A549 (cell line): ENCODE results near the gene ZFYVE28. TPM values are rescaled to one million over a fixed set of nuclear protein-coding genes. Genes with fewer than 3 reads are reported as not detected.

Experiments used
- ATAC-seq, 2 experiments: fragments of 200-7000 bp in 1 of 2; fragments of >200 bp in 1 of 2; cut with Nextera tagmentation in 1 of 2; cut with Tn5 transposase in 1 of 2; 3 replicates each; pipeline versions ENCODE4 v1.8.0 to v1.9.1; 2018 to 2020; ENCODE audit warnings: mild to moderate bottlenecking in 1 of 2, moderate library complexity in 1 of 2
- CTCF ChIA-PET: fragments of 300-600 bp; sonication (Branson Sonifier 250); formaldehyde crosslinking; extraction: SDS; loops from one replicate; lab custom pipeline; 2021; ENCODE audit warnings: antibody characterized with exemption, inconsistent platforms; lab: Yijun Ruan, JAX
- POLR2A ChIA-PET: fragments of 350-600 bp; formaldehyde crosslinking; extraction: SDS; loops from one replicate; lab custom pipeline; 2021; ENCODE audit warnings: antibody characterized with exemption, inconsistent platforms; lab: Yijun Ruan, JAX
- DNase-seq, 2 experiments: peaks; one replicate each; pipeline versions ENCODE4 v3.0.0 to v3.0.0-alpha.2; 2011 to 2016; ENCODE audit warnings: low read depth in 1 of 2, low spot score in 1 of 2
- FAIRE-seq: peaks from 2 replicates; lab custom pipeline; 2011; peaks lifted over from hg19 to GRCh38; lab: Jason Lieb, UNC
- H3K27ac ChIP-seq, 2 experiments: fragments of >200 bp; sonication (Bioruptor Twin); formaldehyde crosslinking; 3 replicates each; pipeline ENCODE4 v1.5.1; 2016 to 2017
- H3K4me1 ChIP-seq: fragments of >200 bp; sonication (Bioruptor Twin); formaldehyde crosslinking; 3 replicates; pipeline ENCODE4 v1.6.1; 2016
- H3K4me2 ChIP-seq: fragments of >200 bp; sonication (Bioruptor Twin); formaldehyde crosslinking; 3 replicates; pipeline ENCODE4 v1.6.1; 2016
- H3K4me3 ChIP-seq: fragments of >200 bp; sonication (Bioruptor Twin); formaldehyde crosslinking; 3 replicates; pipeline ENCODE4 v1.5.1; 2016
- H3K9me3 ChIP-seq: fragments of >200 bp; sonication (Bioruptor Twin); formaldehyde crosslinking; 3 replicates; pipeline ENCODE4 v1.6.1; 2016
- BHLHE40 ChIP-seq: IDR thresholded peaks from 2 replicates; pipeline ENCODE4 v1.6.1; 2012; ENCODE audit warnings: low read depth, low read length, inconsistent platforms
- CBX8 ChIP-seq: fragments of 200-600 bp; sonication (generic); IDR thresholded peaks from 2 replicates; pipeline ENCODE4 v1.6.1; 2016
- CHD2 ChIP-seq: fragments of 150-350 bp; IDR thresholded peaks from 2 replicates; pipeline ENCODE4 v1.6.1; 2014; ENCODE audit warnings: low read length; ENCODE audit not compliant: partially characterized antibody
- EHF ChIP-seq: fragments of 250-450 bp; sonication (Bioruptor Pico); IDR thresholded peaks from 2 replicates; pipeline ENCODE4 v1.5.0; 2020; ENCODE audit warnings: mild to moderate bottlenecking
- ESRRA ChIP-seq: fragments of 150-350 bp; IDR thresholded peaks from 2 replicates; pipeline ENCODE4 v1.6.1; 2014; ENCODE audit warnings: mild to moderate bottlenecking, low read length, borderline replicate concordance
- GATA3 ChIP-seq: IDR thresholded peaks from 2 replicates; pipeline ENCODE4 v1.6.1; 2012; ENCODE audit warnings: borderline replicate concordance
- HEYL ChIP-seq: fragments of 250-450 bp; sonication (Bioruptor Pico); IDR thresholded peaks from 2 replicates; pipeline ENCODE4 v1.8.0; 2021; ENCODE audit warnings: mild to moderate bottlenecking, moderate library complexity
- HOXB13 ChIP-seq: fragments of 250-450 bp; sonication (Bioruptor Pico); IDR thresholded peaks from 2 replicates; pipeline ENCODE4 v1.5.0; 2020; ENCODE audit warnings: low read depth, mild to moderate bottlenecking, moderate library complexity
- JUN ChIP-seq, 2 experiments: fragments of >200 bp; sonication (Bioruptor Twin); formaldehyde crosslinking; IDR thresholded peaks; 2 replicates in 1 of 2; 3 replicates in 1 of 2; pipeline ENCODE4 v1.6.1; 2016 to 2017
- KDM1A ChIP-seq: fragments of 200-600 bp; sonication (generic); IDR thresholded peaks from 2 replicates; pipeline ENCODE4 v1.6.1; 2016; ENCODE audit warnings: low read depth, mild to moderate bottlenecking
- MAZ ChIP-seq: fragments of 150-350 bp; IDR thresholded peaks from 2 replicates; pipeline ENCODE4 v1.6.1; 2014; ENCODE audit warnings: antibody characterized with exemption, low read depth, low read length, borderline replicate concordance
- MYC ChIP-seq: IDR thresholded peaks from 2 replicates; pipeline ENCODE4 v1.6.1; 2012; ENCODE audit warnings: mild to moderate bottlenecking, inconsistent platforms, low read length, improper control_type of control experiment, borderline replicate concordance
- PHF8 ChIP-seq: fragments of 200-600 bp; sonication (generic); IDR thresholded peaks from 2 replicates; pipeline ENCODE4 v1.6.1; 2016; ENCODE audit warnings: low read depth, mild to moderate bottlenecking, antibody characterized with exemption, moderate library complexity, borderline replicate concordance
- POLR2AphosphoS2 ChIP-seq: conservative IDR thresholded peaks from 2 replicates; pipeline ENCODE4 v1.6.1; 2012; ENCODE audit warnings: low read length, improper control_type of control experiment, inconsistent platforms
- RAD21 ChIP-seq, 2 experiments: fragments of >200 bp in 1 of 2; sonication (Bioruptor Twin) in 1 of 2; formaldehyde crosslinking in 1 of 2; IDR thresholded peaks in 1 of 2; conservative IDR thresholded peaks in 1 of 2; 2 replicates in 1 of 2; 3 replicates in 1 of 2; pipeline ENCODE4 v1.6.1; 2012 to 2018; ENCODE audit warnings: inconsistent platforms in 1 of 2
- RARB ChIP-seq: fragments of 250-450 bp; sonication (Bioruptor Pico); IDR thresholded peaks from 2 replicates; pipeline ENCODE4 v1.8.0; 2021; ENCODE audit warnings: mild to moderate bottlenecking, moderate library complexity
- RCOR1 ChIP-seq: fragments of 150-350 bp; IDR thresholded peaks from 2 replicates; pipeline ENCODE4 v1.6.1; 2014; ENCODE audit warnings: antibody characterized with exemption, low read length, low read depth
- RNF2 ChIP-seq: fragments of 200-600 bp; sonication (generic); IDR thresholded peaks from 2 replicates; pipeline ENCODE4 v1.6.1; 2016; ENCODE audit warnings: low read depth, mild to moderate bottlenecking, antibody characterized with exemption, moderate library complexity, borderline replicate concordance
- TFCP2L1 ChIP-seq: fragments of 250-450 bp; sonication (Bioruptor Pico); IDR thresholded peaks from 2 replicates; pipeline ENCODE4 v1.5.0; 2021; ENCODE audit warnings: mild to moderate bottlenecking
- TP53 ChIP-seq: fragments of 250-450 bp; sonication (Bioruptor Pico); IDR thresholded peaks from 2 replicates; pipeline ENCODE4 v1.5.0; 2021; ENCODE audit warnings: mild to moderate bottlenecking, moderate library complexity
- WGBS: methylation state at CpG from one replicate; pipeline ENCODE4 v1.1.6; 2017; ENCODE audit errors: missing lambda C conversion rate; 5-methylcytosine and 5-hydroxymethylcytosine counted together
- polyA plus RNA-seq, 4 experiments: library from polyadenylated mRNA; depleted of rRNA in 3 of 4; stranded (reverse); fragments of >200 nt; fragmentation: RNase III in 1 of 4; extraction: RNeasy Plus Mini Kit Qiagen cat#74134 plus additional on column Dnase treatment in 1 of 4; gene quantifications; 2 replicates in 3 of 4; 3 replicates in 1 of 4; pipeline ENCODE4 v1.2.3, GENCODE V29; 2011 to 2017
- TF ChIP-seq, protein P1 (sequence below): IDR thresholded peaks from 2 replicates; pipeline ENCODE4 v1.6.1; 2012
- TF ChIP-seq, protein P2 (sequence below): fragments of 450-650 bp; IDR thresholded peaks from 2 replicates; pipeline ENCODE4 v1.6.1; 2014; ENCODE audit warnings: antibody characterized with exemption
- TF ChIP-seq, protein P3 (sequence below): IDR thresholded peaks from 2 replicates; pipeline ENCODE4 v1.6.1; 2012
- TF ChIP-seq, protein P4 (sequence below): fragments of >200 bp; sonication (Bioruptor Twin); formaldehyde crosslinking; IDR thresholded peaks from 3 replicates; pipeline ENCODE4 v1.6.1; 2016
- TF ChIP-seq, protein P5 (sequence below): fragments of 250-450 bp; sonication (Bioruptor Pico); IDR thresholded peaks from 2 replicates; pipeline ENCODE4 v1.5.0; 2020; ENCODE audit warnings: low read depth, mild to moderate bottlenecking, moderate library complexity
- TF ChIP-seq, protein P6 (sequence below): fragments of >200 bp; sonication (Bioruptor Twin); formaldehyde crosslinking; IDR thresholded peaks from 2 replicates; pipeline ENCODE4 v1.6.1; 2016

ZFYVE28 gene
- polyA plus RNA-seq, 2 of the 4 experiments (the other 2 are of a cell fraction) = 2.1 to 2.3 TPM

DNA sequence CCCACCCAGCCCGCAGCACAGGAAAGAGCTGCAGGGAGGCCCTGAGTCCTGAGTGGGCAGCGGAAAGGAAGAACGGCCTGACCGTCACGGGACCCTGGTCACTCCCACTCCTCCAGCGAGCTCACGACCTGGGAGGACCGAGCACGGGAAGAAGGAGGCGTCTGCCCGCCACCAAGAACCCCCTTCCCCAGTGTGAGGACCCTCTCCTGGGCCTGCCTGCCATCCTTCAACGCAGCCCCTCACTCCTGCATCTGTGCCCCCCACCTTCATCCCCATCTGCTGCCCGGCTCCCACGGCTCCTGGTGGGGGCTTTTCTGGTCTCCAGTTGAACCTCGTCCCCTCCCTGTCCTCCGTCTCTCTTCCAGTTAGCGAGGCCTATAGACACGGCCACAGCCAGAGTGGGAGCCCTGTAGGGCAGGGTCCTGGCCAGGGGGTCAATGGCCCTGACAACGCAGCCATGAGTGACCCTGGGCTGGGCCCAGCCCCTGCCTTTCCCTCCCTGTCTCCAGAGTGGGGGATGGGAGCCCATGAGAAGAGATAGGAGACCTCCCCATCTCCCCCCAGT, 115.2 kb downstream of the ZFYVE28 start:
- Histone ChIP-seq H3K4me2 (no peak overlapping the region), H3K27ac (no peak overlapping the region), H3K4me1 (no peaks in the 10 kb centered on the region), H3K4me3 (no peak overlapping the region), H3K9me3 (no peaks in the 10 kb centered on the region)
- FAIRE-seq (no peak), ATAC-seq (no peak), DNase-seq (no peak)
- POLR2A ChIA-PET = no interaction called here
- 80% methylated on average over 14 of the region's 19 CpGs for WGBS
- no peak for TF ChIP-seq CBX8
- TF ChIP-seq BHLHE40 = no peak
- TF ChIP-seq MYC = no peak
- TF ChIP-seq CHD2 = no peak
- TF ChIP-seq RNF2 = no peak
- TF ChIP-seq, protein P1, sequence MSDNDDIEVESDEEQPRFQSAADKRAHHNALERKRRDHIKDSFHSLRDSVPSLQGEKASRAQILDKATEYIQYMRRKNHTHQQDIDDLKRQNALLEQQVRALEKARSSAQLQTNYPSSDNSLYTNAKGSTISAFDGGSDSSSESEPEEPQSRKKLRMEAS = no peak
- TF ChIP-seq TFCP2L1 (CRISPR knock-in tag) = no peak
- no peak for TF ChIP-seq RARB (CRISPR knock-in tag)
- TF ChIP-seq HEYL (CRISPR knock-in tag) = no peak
- TF ChIP-seq RAD21 (conservative IDR thresholded peaks at IDR 0.05 in 1 of 2, IDR thresholded peaks at IDR 0.05 in 1 of 2) = no peak
- no peak for TF ChIP-seq HOXB13 (CRISPR knock-in tag)
- TF ChIP-seq, protein P2, sequence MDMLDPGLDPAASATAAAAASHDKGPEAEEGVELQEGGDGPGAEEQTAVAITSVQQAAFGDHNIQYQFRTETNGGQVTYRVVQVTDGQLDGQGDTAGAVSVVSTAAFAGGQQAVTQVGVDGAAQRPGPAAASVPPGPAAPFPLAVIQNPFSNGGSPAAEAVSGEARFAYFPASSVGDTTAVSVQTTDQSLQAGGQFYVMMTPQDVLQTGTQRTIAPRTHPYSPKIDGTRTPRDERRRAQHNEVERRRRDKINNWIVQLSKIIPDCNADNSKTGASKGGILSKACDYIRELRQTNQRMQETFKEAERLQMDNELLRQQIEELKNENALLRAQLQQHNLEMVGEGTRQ = no peak
- TF ChIP-seq, protein P3, sequence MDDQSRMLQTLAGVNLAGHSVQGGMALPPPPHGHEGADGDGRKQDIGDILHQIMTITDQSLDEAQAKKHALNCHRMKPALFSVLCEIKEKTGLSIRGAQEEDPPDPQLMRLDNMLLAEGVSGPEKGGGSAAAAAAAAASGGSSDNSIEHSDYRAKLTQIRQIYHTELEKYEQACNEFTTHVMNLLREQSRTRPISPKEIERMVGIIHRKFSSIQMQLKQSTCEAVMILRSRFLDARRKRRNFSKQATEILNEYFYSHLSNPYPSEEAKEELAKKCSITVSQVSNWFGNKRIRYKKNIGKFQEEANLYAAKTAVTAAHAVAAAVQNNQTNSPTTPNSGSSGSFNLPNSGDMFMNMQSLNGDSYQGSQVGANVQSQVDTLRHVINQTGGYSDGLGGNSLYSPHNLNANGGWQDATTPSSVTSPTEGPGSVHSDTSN = no peak
- TF ChIP-seq EHF (CRISPR knock-in tag) = no peak
- TF ChIP-seq, protein P4, sequence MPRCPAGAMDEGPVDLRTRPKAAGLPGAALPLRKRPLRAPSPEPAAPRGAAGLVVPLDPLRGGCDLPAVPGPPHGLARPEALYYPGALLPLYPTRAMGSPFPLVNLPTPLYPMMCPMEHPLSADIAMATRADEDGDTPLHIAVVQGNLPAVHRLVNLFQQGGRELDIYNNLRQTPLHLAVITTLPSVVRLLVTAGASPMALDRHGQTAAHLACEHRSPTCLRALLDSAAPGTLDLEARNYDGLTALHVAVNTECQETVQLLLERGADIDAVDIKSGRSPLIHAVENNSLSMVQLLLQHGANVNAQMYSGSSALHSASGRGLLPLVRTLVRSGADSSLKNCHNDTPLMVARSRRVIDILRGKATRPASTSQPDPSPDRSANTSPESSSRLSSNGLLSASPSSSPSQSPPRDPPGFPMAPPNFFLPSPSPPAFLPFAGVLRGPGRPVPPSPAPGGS = no peak
- CTCF ChIA-PET = no interaction called here

DNA sequence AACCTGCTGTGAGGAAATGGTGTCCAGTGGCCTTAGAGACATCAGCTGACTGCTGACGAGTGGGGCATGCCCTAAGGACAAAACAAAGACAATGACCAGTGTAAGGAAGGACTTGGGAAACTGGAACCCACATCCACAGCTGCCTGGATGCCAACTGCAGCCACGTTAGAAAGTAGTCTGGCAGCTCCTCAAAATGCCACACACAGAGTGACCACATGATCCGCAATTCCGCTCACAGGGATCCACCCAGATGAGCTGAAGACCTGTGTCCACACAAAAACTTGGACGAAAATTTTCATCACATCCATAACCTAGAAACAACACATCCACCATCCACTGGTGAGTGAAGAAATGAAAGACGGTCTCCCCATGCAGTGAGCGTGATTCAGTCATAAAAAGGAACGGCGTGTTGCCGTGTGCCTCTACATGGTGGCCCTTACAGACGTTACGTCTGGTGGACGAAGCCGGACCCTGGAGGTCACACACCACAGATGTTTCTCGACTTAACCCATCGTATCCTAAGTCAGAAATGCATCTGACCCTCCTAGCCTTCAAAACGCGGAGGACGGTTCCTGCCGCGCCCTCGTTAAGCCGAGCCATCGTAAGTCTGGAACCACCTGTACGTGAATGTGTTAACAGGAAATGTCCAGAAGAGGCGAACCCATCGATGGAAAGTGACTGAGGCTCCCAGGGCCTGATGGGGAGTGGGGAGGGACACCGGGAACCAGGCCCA, 115.9 kb downstream of the ZFYVE28 start:
- POLR2A ChIA-PET = no interaction called here
- no peaks in the 10 kb centered on the region for H3K9me3 ChIP-seq
- CTCF ChIA-PET = no interaction called here
- no peaks in the 10 kb centered on the region for H3K4me1 ChIP-seq
- 89% methylated on average over 23 of the region's 28 CpGs for WGBS
- TF ChIP-seq GATA3 = no peak
- TF ChIP-seq POLR2AphosphoS2 = no peak
- TF ChIP-seq MAZ = no peak
- TF ChIP-seq RARB (CRISPR knock-in tag) = no peak
- TF ChIP-seq TP53 (CRISPR knock-in tag) = no peak
- TF ChIP-seq, protein P5, sequence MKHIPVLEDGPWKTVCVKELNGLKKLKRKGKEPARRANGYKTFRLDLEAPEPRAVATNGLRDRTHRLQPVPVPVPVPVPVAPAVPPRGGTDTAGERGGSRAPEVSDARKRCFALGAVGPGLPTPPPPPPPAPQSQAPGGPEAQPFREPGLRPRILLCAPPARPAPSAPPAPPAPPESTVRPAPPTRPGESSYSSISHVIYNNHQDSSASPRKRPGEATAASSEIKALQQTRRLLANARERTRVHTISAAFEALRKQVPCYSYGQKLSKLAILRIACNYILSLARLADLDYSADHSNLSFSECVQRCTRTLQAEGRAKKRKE (CRISPR knock-in tag) = no peak
- TF ChIP-seq ESRRA = no peak
- TF ChIP-seq RNF2 = no peak
- no peak for TF ChIP-seq RCOR1
- TF ChIP-seq JUN (IDR thresholded peaks at IDR 0.05) = no peak
- TF ChIP-seq TFCP2L1 (CRISPR knock-in tag) = no peak
- TF ChIP-seq, protein P4 = no peak
- no peak for TF ChIP-seq HEYL (CRISPR knock-in tag)
- TF ChIP-seq CHD2 = no peak
- TF ChIP-seq, protein P6, sequence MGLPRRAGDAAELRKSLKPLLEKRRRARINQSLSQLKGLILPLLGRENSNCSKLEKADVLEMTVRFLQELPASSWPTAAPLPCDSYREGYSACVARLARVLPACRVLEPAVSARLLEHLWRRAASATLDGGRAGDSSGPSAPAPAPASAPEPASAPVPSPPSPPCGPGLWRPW = no peak
- no peak for TF ChIP-seq KDM1A
- TF ChIP-seq PHF8 = no peak
- TF ChIP-seq, all 56 proteins: peak for 0
- DNase-seq = peak in 1 of 2 experiments; percentile 32
- no peak overlapping the region for H3K4me2 ChIP-seq
- FAIRE-seq = no peak
- no peak for ATAC-seq
- no peak overlapping the region for H3K27ac ChIP-seq
- H3K4me3 ChIP-seq = no peak overlapping the region
